ENCODE measurements around the gene RPRD1B. TPM values are rescaled to one million over a fixed set of nuclear protein-coding genes. Genes with fewer than 3 reads are reported as not detected.

RPRD1B gene
- polyA plus RNA-seq, 1 of the 3 experiments (the other 2 are of a cell fraction), result 11.8 TPM

- Histone ChIP-seq H3K79me2 (ENCODE audit: insufficient read depth) (no peaks in the 10 kb centered on the region), H3K27me3 (ENCODE audit: insufficient read depth) (no peaks in the 10 kb centered on the region), H3K36me3 (replicated peaks in 1 of 2; ENCODE audit: control insufficient read depth in 1 of 2, insufficient read depth in 2 of 2, low read length in 1 of 2) (no peaks in the 10 kb centered on the region), H3K27ac (ENCODE audit: low read depth in 2 of 2, low read length in 1 of 2) (peak overlapping the region in 1 of 2 experiments; percentile 89; a peak in 1 of 4 replicates), H3F3A (replicated peaks; ENCODE audit: insufficient read depth) (peaks cover 52% of the 10 kb centered on the region), H4K20me1 (ENCODE audit: insufficient read depth) (no peaks in the 10 kb centered on the region), H3K4me2 (no peak overlapping the region), H2AFZ (ENCODE audit: low read depth) (no peak overlapping the region), H3K9me3 (no peaks in the 10 kb centered on the region), H3K4me3 (ENCODE audit: low read depth in 2 of 2, low read length in 1 of 2) (no peak overlapping the region), H3K4me1 (ENCODE audit: control insufficient read depth in 1 of 2, insufficient read depth in 2 of 2, low read depth in 1 of 2, low read length in 1 of 2) (peaks cover 12 to 13% of the 10 kb centered on the region in 2 experiments), H3K9ac (no peak overlapping the region), H3K9me2 (no peaks in the 10 kb centered on the region)
- no peak for DNase-seq
- POLR2A ChIA-PET, result no interaction called here
- CTCF ChIA-PET, result no interaction called here
- TF ChIP-seq SIN3A (IDR thresholded peaks at IDR 0.05; ENCODE audit: borderline replicate concordance, low read depth, low read length) (no peak), ZBTB33 (IDR thresholded peaks at IDR 0.05; ENCODE audit: borderline replicate concordance, low read depth) (no peak), USF1 (IDR thresholded peaks at IDR 0.05; ENCODE audit: borderline replicate concordance, low read depth) (no peak), PBX3 (IDR thresholded peaks at IDR 0.05) (no peak), JUND (IDR thresholded peaks at IDR 0.05) (no peak), FOXJ3 (CRISPR knock-in tag; IDR thresholded peaks at IDR 0.05) (no peak), MAX (IDR thresholded peaks at IDR 0.05; ENCODE audit: low read depth) (no peak), NRF1 (IDR thresholded peaks at IDR 0.05; ENCODE audit: low read depth, low read length) (no peak), REST (IDR thresholded peaks at IDR 0.05; ENCODE audit: low read depth, low read length) (no peak), MXI1 (IDR thresholded peaks at IDR 0.05; ENCODE audit: low read depth, low read length) (no peak), FOSL2 (IDR thresholded peaks at IDR 0.05; ENCODE audit: borderline replicate concordance, low read depth) (no peak), YY1 (IDR thresholded peaks at IDR 0.05; ENCODE audit: low read depth) (no peak), ELF1 (IDR thresholded peaks at IDR 0.05) (no peak)
- 73% methylated on average over 3 of the region's 3 CpGs for WGBS (ENCODE audit: low lambda C conversion rate)
These were observed 83.0 kb downstream of the RPRD1B start for GRCh38 chr20:38116409-38117165.
